MCF 10A (cell line): ENCODE data around the gene COPZ2. TPM values are rescaled to one million over a fixed set of nuclear protein-coding genes. Genes with fewer than 3 reads are reported as not detected.
"Not testable (repeated sequence)": the region's sequence is repeated elsewhere in the genome, so short reads cannot be mapped to it uniquely, and the experiment has no call there.

Experiments
- BruUV-seq: library from RNA; stranded (reverse); fragments of 400-500 nt; replicated peaks from 2 replicates; lab custom pipeline; 2021; lab: Mats Ljungman, UMichigan
- CTCF ChIA-PET: fragments of 300-600 bp; sonication (Branson Sonifier 250); formaldehyde crosslinking; extraction: SDS; loops from one replicate; lab custom pipeline; 2021; ENCODE audit warnings: antibody characterized with exemption, inconsistent platforms; lab: Yijun Ruan, JAX
- POLR2A ChIA-PET: fragments of 300-600, 350-650 bp; sonication (Branson Sonifier 250); formaldehyde crosslinking; extraction: SDS; loops from one replicate; lab custom pipeline; 2020; ENCODE audit warnings: antibody characterized with exemption, inconsistent platforms; lab: Yijun Ruan, JAX
- DNase-seq: peaks from one replicate; pipeline ENCODE4 v3.0.0-alpha.2; 2018; ENCODE audit not compliant: unreplicated experiment
- H3K27ac Mint-ChIP-seq: one replicate; pipeline ENCODE4 v1.8.0; 2022; ENCODE audit warnings: mild to moderate bottlenecking, low read depth, mixed read lengths; ENCODE audit not compliant: unreplicated experiment
- H3K27me3 Mint-ChIP-seq: one replicate; pipeline ENCODE4 v1.8.0; 2022; ENCODE audit warnings: mixed read lengths; ENCODE audit not compliant: insufficient read depth, unreplicated experiment
- H3K36me3 Mint-ChIP-seq: one replicate; pipeline ENCODE4 v1.8.0; 2022; ENCODE audit warnings: mild to moderate bottlenecking, moderate library complexity, mixed read lengths; ENCODE audit not compliant: insufficient read depth, unreplicated experiment
- H3K4me1 Mint-ChIP-seq: one replicate; pipeline ENCODE4 v1.8.0; 2022; ENCODE audit warnings: mixed read lengths; ENCODE audit not compliant: insufficient read depth, unreplicated experiment
- H3K4me3 Mint-ChIP-seq: one replicate; pipeline ENCODE4 v1.8.0; 2022; ENCODE audit warnings: mild to moderate bottlenecking, moderate library complexity, mixed read lengths; ENCODE audit not compliant: unreplicated experiment
- H3K9me3 Mint-ChIP-seq: one replicate; pipeline ENCODE4 v1.8.0; 2022; ENCODE audit warnings: mixed read lengths; ENCODE audit not compliant: unreplicated experiment
- intact Hi-C: fragments of 100-400 bp; cut with micrococcal nuclease; formaldehyde crosslinking; loops from 2 replicates; pipeline ENCODE4 v1.14.1; 2022
- total RNA-seq: library from RNA; stranded (reverse); gene quantifications from 2 replicates; pipeline ENCODE4 v1.2.3, GENCODE V29; 2022
- TF ChIP-seq, protein P1 (sequence below): fragments of 200-600 bp; IDR thresholded peaks from one replicate; pipeline ENCODE4 v1.8.0; 2022; ENCODE audit warnings: antibody characterized with exemption, mild to moderate bottlenecking; ENCODE audit not compliant: unreplicated experiment

The COPZ2 gene
- total RNA-seq, 1 experiment from 2014 or later, result not detected

DNA sequence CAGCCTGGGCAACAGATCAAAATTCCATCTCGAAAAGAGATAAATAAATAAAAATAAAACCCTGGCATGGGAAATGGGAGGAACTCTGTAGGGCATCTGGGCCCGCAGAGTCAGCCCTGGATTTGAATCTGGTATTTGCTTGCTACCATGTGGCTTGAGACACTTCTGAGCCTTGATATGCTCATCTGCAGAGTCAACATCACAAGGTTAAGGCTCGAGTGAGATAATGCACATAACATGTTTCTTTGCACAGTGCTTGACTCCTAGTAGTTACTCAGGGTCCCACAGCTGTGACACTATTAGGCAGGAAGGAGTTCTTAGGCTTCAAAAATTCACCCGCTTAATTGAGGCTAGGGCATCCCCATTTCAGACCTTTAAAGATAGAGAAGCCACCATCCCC lies 45.4 kb downstream of the COPZ2 start:
- intact Hi-C loops, result no loop called here
- ChIA-PET CTCF (interaction anchor here (0.7 to 1.9 kb wide), 4 partner anchors 13 to 143 kb away, joined by 3 to 9 read pairs (median 3); no protein-coding TSS in a partner anchor), POLR2A (interaction anchor here (0.7 kb wide), 1 partner anchor 9 kb away, joined by 3 read pairs; no protein-coding TSS in a partner anchor)
- no TSS peak for BruUV-seq
- no peaks in the 10 kb centered on the region for H3K36me3 Mint-ChIP-seq
- TF ChIP-seq, protein P1, sequence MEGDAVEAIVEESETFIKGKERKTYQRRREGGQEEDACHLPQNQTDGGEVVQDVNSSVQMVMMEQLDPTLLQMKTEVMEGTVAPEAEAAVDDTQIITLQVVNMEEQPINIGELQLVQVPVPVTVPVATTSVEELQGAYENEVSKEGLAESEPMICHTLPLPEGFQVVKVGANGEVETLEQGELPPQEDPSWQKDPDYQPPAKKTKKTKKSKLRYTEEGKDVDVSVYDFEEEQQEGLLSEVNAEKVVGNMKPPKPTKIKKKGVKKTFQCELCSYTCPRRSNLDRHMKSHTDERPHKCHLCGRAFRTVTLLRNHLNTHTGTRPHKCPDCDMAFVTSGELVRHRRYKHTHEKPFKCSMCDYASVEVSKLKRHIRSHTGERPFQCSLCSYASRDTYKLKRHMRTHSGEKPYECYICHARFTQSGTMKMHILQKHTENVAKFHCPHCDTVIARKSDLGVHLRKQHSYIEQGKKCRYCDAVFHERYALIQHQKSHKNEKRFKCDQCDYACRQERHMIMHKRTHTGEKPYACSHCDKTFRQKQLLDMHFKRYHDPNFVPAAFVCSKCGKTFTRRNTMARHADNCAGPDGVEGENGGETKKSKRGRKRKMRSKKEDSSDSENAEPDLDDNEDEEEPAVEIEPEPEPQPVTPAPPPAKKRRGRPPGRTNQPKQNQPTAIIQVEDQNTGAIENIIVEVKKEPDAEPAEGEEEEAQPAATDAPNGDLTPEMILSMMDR, result no peak
- H3K4me1 Mint-ChIP-seq, result no peaks in the 10 kb centered on the region
- H3K27ac Mint-ChIP-seq, result no peak overlapping the region
- no peak for DNase-seq
- no peaks in the 10 kb centered on the region for H3K27me3 Mint-ChIP-seq
- H3K9me3 Mint-ChIP-seq, result no peaks in the 10 kb centered on the region
- no peak overlapping the region for H3K4me3 Mint-ChIP-seq

DNA sequence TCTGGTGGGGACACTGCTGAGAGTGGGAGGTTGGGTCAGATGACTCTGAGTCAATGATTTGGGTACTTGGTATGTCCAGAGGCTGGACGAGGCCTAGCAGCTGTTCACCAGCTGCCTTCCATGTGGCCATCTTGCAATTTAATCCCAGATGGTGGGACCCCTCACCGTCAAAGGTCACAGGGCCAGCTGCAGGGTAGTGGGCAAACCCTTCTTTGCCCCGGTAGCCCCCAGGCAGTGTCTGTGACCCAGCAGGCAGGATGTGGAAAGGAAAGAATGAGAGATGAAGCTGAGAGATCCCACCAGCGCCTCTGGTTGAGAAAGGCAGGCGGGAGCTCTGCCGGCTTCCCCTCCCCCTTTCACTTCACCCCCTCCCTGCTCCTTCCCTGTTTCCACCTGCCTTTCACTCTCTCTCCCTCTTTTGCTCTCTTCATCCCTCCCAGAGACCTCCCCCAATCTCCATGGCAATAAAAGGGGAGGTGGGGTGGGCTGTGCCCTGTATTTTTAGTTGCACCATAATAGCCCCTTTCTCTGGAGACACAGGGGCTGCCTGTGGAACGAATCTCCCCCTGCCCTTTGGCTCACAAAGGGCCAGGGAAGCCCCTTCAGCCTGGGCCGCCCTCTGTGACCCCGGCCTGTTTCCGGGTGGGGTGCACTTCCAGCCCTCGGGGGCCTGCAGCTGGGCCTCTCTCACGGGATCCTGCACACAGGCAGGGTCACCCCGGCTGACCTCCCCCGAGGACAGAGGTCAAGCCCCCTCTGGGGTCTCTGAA lies 46.5 kb downstream of the COPZ2 start:
- CTCF ChIA-PET, result interaction anchor here (0.7 to 3.3 kb wide), 2 partner anchors 13 to 144 kb away, joined by 3 to 12 read pairs; no protein-coding TSS in a partner anchor
- no peaks in the 10 kb centered on the region for H3K36me3 Mint-ChIP-seq
- no peak for DNase-seq
- H3K27me3 Mint-ChIP-seq, result no peaks in the 10 kb centered on the region
- POLR2A ChIA-PET, result interaction anchor here (0.6 kb wide), 1 partner anchor 33 kb away, joined by 3 read pairs; no protein-coding TSS in a partner anchor
- no TSS peak for BruUV-seq
- intact Hi-C loops, result no loop called here
- no peaks in the 10 kb centered on the region for H3K9me3 Mint-ChIP-seq
- no peaks in the 10 kb centered on the region for H3K4me1 Mint-ChIP-seq
- no peak overlapping the region for H3K27ac Mint-ChIP-seq
- TF ChIP-seq, protein P1, result no peak
- H3K4me3 Mint-ChIP-seq, result no peak overlapping the region

DNA sequence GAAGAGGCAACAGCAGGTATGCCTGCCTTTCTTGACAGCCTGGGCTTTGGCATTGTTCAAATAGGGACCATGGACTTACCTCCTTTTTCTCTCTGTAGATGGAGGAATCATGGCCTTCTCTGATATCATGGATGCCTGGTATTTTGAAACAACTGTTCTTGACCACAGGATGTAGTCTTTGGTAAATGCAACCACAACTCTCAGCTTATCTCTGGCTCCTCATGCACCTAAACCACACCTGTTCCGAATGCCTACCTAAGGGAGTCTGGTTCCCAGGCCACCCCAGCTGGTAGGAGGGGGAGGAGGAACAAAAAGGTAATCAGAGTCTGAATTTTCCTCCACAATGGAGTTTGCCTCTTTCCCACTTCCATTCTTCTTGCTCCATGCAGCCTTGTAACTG lies 47.9 kb downstream of the COPZ2 start:
- TF ChIP-seq, protein P1, result no peak

DNA sequence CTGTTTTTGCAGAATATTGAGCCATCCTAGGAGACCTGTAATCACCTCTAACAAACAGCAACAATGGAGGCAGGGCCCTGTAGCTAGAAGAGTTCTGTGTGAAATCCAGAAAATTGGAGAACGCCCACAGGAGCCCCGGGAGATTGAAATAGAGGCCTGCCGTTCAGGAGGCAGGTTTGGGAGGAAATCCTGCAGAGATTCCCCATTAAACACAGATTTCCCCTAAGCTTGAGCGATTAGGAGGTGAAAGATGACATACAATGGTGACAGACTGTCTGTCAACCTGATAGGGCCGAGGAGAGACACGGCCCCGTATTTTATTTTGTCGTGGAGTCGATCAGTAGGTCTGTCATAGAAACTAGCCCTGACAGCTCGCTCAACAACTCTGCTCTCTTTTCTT lies 48.4 kb downstream of the COPZ2 start:
- POLR2A ChIA-PET, result interaction anchor here (1.0 to 1.6 kb wide), 2 partner anchors 12 to 42 kb away, joined by 3 read pairs; no protein-coding TSS in a partner anchor
- Mint-ChIP-seq H3K9me3 (no peaks in the 10 kb centered on the region), H3K4me3 (no peak overlapping the region), H3K27ac (no peak overlapping the region), H3K4me1 (no peaks in the 10 kb centered on the region), H3K27me3 (no peaks in the 10 kb centered on the region), H3K36me3 (peaks cover 8% of the 10 kb centered on the region)
- no TSS peak for BruUV-seq
- intact Hi-C loops, result no loop called here
- CTCF ChIA-PET, result interaction anchor here (0.5 to 3.3 kb wide), 3 partner anchors 11 to 40 kb away, joined by 4 to 12 read pairs (median 7); no protein-coding TSS in a partner anchor
- DNase-seq, result no peak
- TF ChIP-seq, protein P1, result no peak

More for the DNA sequence above, 47.9 kb downstream of the COPZ2 start:
- Mint-ChIP-seq H3K9me3 (no peaks in the 10 kb centered on the region), H3K27me3 (no peaks in the 10 kb centered on the region), H3K4me1 (no peaks in the 10 kb centered on the region), H3K4me3 (no peak overlapping the region), H3K27ac (no peak overlapping the region), H3K36me3 (peaks cover 8% of the 10 kb centered on the region)
- intact Hi-C loops, result no loop called here
- CTCF ChIA-PET, result interaction anchor here (0.5 to 3.3 kb wide), 3 partner anchors 11 to 40 kb away, joined by 4 to 12 read pairs (median 7); no protein-coding TSS in a partner anchor
- DNase-seq, result no peak
- BruUV-seq, result no TSS peak
- POLR2A ChIA-PET, result interaction anchor here (1.6 kb wide), 1 partner anchor 42 kb away, joined by 3 read pairs; no protein-coding TSS in a partner anchor

DNA sequence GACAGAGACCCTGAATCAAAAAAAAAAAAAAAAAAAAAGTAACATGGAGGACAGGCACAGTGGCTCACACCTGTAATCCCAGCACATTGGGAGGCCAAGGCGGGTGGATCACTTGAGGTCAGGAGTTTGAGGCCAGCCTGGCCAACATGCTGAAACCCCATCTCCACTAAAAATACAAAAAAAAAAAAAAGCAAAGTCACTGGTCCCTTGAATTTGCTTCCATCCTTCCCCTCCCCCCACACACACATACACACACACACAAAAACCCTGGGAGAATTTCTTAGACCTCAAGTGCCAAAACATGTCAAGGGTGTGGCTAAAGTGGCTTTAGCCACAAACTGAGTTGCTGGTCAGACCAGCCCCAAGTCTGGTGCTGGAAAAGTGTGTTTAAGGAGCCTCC lies 49.2 kb downstream of the COPZ2 start:
- H3K4me1 Mint-ChIP-seq, H3K4me3 Mint-ChIP-seq, BruUV-seq, H3K9me3 Mint-ChIP-seq, H3K27ac Mint-ChIP-seq, DNase-seq, intact Hi-C loops, H3K27me3 Mint-ChIP-seq: not testable (repeated sequence)
- peaks cover 14% of the 10 kb centered on the region for H3K36me3 Mint-ChIP-seq
- ChIA-PET CTCF (interaction anchor here (3.3 kb wide), 1 partner anchor 10 kb away, joined by 12 read pairs; no protein-coding TSS in a partner anchor), POLR2A (interaction anchor here (1.0 kb wide), 1 partner anchor 12 kb away, joined by 3 read pairs; no protein-coding TSS in a partner anchor)
